ENCODE measurements around the gene PROX2.

The PROX2 gene

DNA sequence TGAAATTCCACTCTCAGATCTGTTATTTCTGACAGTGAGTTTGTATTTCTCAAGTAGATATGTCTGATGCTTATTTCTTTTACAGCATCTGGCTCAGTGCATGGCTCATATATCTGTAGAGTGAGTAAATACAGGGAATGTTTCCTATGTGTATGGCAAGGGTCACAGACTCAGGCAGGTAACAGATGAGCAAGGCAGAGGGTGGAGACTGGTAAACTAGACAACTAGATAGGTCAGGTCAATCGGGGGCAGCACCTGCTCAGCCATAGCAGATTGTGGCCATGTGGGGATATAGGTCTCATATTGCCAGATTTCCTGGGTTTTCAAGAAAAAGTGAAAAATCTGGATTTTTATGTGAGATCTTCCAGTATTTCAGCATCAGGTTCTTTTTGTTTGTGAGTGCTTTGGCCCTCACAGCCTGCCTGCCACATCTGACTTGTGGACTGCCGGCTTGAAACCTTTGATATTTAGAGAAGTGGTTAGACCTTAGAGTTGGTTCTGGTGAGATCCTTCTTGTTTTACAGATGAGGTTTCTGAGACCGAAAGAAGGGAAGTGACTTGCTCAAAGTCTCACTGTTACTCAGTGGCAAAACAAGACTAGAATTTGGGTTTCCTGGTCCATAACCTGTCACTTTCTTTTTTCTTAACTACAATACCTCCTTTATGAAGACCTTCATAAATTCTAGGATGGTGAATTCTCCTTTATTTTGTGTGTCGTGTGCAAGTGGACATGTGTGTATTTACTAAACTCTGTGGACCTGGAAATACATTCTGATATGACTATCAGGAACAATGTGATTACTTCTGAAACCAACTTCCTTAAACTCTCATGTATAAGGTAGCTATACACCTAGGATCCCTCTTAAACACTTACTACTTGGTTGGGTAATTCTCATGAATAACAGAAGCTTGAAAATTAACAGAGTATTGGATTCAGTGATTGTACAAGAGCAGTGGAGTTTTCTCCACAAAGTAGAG is 34.4 kb downstream of the PROX2 start:
- FAIRE-seq = no peak

DNA sequence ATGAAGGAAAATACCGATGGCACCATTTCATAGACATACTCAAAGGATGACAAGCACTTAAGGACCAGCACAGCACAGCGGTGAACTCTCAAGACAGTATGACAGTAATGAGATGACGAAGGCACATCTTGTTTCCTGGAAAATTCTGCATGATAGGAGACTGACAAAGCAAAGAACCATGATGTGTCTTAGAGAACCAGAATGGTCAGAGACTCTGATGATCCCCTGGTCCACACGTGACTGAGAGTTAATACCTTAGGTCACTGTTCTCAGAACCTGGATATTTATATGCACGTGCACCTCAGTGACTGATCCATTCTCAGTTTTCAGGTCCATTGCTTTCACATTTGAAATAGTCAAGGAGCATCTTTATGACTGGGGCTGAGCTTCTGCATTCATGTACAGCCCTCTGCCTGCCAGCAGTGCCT is 35.3 kb downstream of the PROX2 start:
- no peak for FAIRE-seq

DNA sequence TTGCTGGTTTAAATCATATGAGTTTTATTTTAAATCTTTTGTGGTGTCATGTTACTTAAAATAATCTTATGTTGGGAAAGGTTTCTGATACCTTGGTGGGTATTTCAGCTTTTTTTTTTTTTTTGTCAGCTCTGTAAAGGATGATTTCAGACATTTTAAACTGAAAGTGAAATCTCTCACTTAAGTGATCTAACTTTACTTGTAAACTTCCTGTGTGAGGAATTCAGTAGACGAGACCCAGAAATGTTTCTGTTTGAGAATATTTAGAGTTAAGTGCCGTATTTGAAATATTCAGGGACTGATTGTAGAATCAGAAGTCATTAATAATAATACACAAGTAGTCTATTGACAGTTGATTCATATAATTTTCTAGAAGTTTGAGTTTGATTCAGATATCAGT is 37.8 kb downstream of the PROX2 start:
- FAIRE-seq = peak; percentile 48

DNA sequence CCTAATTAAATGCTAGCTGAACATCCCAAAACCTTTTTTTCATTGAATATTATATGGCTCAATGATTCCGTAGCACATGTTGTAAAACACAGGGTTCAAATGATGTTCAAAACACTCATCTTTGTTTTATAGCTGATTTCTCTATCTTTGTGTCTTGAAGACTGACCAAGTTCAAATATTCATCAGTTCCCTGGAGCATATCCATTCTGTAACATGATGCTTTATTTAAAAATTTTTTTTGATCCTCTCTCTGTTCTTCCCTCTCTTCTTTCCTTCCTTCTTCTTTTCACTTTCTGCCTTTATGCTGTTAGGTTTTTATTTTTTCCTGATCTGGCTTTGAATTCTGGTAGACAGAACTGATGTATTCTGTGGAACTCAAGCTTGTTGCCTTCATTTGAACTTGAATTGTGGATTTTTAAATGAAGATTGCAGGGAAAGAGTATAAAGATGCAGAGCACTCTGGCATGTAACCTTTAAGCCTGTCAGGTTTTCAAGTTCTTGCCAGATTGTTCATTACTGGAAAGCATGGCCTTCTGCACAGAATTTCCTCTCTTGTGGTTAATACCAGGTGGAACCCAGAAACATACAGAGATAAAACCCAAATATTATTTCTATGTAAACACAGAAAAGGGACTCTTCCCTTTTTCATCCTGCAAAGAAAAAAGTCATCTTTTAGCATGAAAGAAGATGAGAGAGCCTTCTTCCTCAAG is 39.5 kb downstream of the PROX2 start:
- FAIRE-seq = peak; percentile 49

DNA sequence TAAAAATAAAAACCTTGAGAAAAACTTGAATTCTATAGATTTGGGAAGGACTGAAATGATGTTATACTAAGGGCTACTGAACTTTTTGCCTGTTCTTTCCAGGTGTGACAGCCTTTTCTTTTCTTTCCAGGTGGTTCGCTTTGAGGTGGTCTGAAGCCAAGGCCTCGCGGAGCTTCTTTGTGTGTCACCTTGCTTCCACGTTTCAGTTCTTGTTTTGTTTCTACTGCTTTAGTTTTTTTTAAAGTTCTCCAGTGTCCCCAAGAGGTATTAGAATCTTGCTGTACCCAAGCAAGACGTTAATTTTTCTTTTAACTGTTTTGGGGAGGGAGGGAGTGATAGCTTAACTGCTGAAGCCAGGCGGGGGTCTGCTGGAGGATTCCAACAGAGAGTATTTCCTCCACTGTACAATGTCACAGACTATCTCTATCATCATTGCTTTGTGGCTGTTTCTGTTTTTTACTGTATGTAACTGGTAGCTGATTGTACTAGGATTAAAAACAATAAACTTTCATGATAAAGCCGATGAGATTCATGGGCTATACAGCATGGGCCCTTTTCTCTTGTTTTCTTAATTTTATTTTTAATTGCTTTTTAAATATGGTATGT is 40.2 kb downstream of the PROX2 start:
- no peak for FAIRE-seq

DNA sequence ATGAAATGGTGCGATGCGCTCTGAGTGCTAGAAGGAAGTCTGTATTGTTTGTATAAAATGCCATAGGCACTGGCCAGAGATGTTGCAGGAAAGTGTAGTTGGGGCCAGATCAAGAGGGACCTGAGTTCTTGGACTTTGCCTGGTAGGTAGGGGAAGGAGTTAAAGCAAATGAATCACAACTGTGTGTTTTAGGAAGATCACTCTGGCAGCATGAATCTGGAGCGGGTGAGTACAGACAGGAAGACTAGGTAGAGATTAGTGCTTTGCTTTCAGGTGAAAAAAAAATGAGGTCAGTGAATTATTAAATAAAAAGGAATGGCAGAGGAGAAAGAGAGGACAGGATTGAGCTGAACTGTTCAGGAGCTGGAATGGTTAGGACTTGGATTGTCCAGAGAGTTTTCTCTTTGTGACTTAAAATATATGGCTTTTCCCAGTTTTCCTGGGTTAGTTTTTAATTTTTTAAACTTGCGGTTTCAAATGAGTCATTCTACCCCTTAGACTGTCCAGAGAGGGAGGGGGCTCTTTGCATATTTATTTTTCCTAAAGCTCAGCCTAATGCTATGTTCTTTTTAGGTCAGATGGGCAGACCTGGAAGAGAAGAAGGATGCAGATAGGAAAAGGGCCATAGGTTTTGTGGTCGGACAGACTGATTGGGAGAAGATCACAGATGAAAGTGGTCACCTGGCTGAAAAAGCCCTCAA is 41.1 kb downstream of the PROX2 start:
- no peak for FAIRE-seq

DNA sequence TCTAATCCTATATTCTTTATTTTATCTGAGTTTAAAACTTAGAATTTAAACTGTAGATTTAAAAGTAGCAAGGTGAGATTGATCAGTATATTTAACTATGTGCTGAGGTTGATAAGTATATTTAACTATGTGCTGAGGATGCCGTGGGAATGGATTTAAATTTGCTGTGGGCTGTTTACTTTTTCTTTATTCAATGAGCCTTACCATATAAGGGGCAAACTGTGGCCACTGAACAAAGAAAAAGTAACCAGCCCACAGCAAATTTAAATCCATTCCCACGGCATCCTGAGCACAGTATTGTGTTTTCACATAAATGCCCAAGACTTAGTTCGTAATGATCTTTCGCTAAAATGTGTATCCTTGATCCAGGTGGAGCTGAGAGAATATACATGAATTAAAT is 43.1 kb downstream of the PROX2 start:
- FAIRE-seq = no peak

DNA sequence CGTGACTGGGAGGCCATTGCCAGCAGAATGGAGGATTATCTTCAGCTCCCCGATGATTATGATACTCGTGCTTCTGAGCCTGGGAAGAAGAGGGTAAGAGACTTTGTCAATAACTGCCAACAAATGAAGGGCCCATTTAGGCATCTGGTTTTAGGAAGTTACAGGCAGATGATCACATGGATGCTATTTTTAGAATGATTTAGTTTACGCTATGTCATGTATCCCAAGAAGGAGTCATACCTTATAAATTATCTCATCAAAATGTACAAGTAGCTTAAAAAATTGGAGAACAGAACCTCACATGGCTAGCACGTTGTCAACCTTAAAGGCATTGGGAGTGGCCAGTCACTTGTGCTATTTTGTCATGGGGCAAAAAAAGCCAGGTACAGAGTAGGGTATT is 46.7 kb downstream of the PROX2 start:
- FAIRE-seq = no peak

DNA sequence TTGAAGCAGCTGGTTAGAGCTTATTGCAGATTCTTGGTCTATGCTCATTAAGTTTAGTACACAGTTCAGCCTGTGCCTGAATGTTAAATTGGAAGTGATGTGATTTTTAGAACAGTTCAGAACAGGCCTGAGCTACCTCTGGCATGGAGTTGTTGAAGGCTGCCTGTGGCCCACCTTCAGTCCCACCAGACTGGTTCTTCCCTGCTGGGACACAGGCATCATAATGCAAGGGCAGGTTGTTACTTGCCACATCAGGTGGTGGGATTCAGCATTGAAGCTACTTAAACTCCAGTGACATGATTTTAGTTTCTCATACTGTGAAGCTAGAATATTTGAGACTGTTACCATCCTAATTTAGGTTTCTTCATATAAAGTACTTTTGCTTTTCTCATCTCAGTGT is 49.4 kb downstream of the PROX2 start:
- no peak for FAIRE-seq
